NB4 (cell line): ENCODE measurements around the gene LSM4.

Source experiments
- DNase-seq: peaks from one replicate; pipeline ENCODE4 v3.0.0; 2010; ENCODE audit warnings: low read depth
- H3K4me3 ChIP-seq: one replicate; pipeline ENCODE4 v1.5.1; 2011; ENCODE audit warnings: mild to moderate bottlenecking, low read depth, low read length, moderate library complexity
- CTCF ChIP-seq: IDR thresholded peaks from one replicate; pipeline ENCODE4 v1.5.1; 2012; ENCODE audit warnings: low read depth, low read length
- MAX ChIP-seq: IDR thresholded peaks from 2 replicates; pipeline ENCODE4 v1.6.1; 2011; ENCODE audit warnings: low read depth, low read length
- MYC ChIP-seq: IDR thresholded peaks from 2 replicates; pipeline ENCODE4 v1.6.1; 2011; ENCODE audit warnings: low read depth, low read length
- POLR2A ChIP-seq: IDR thresholded peaks from 2 replicates; pipeline ENCODE4 v1.6.1; 2011; ENCODE audit warnings: mild to moderate bottlenecking; ENCODE audit not compliant: insufficient read length; ENCODE audit errors: extremely low read depth

Gene LSM4

GRCh38 chr19:18257503-18258470 is 65.1 kb downstream of the LSM4 start:
- TF ChIP-seq MAX (no peak), POLR2A (no peak), CTCF (no peak), MYC (no peak)
- DNase-seq, result no peak
- no peak overlapping the region for H3K4me3 ChIP-seq
